NCI-H526 treated with DMSO at 0.1 percent for 48 hours (cell line): ENCODE data around the gene SH3D19.
"Not testable (repeated sequence)": the region's sequence is repeated elsewhere in the genome, so short reads cannot be mapped to it uniquely, and the experiment has no call there.

Source experiments
- DNase-seq: peaks from one replicate; lab custom pipeline; 2025; lab: John Stamatoyannopoulos, UW

SH3D19 gene

GRCh38 chr4:151150821-151151580, 174.4 kb downstream of the SH3D19 start:
- DNase-seq, result no peak

GRCh38 chr4:151148261-151148660, 177.1 kb downstream of the SH3D19 start:
- DNase-seq, result no peak

- DNase-seq, result no peak
Measured at GRCh38 chr4:151147000-151147399, 178.4 kb downstream of the SH3D19 start.

GRCh38 chr4:151144329-151145072, 180.9 kb downstream of the SH3D19 start:
- no peak for DNase-seq

GRCh38 chr4:151143811-151144210, 181.6 kb downstream of the SH3D19 start:
- DNase-seq, result no peak

GRCh38 chr4:151143162-151143561, 182.2 kb downstream of the SH3D19 start:
- DNase-seq, result no peak

GRCh38 chr4:151142758-151143157, 182.6 kb downstream of the SH3D19 start:
- no peak for DNase-seq

GRCh38 chr4:151139814-151140213, 185.6 kb downstream of the SH3D19 start:
- DNase-seq, result no peak

- DNase-seq, result not testable (repeated sequence)
Measured at GRCh38 chr4:151136048-151136447, 189.4 kb downstream of the SH3D19 start.

GRCh38 chr4:151133311-151133710, 192.1 kb downstream of the SH3D19 start:
- no peak for DNase-seq

- DNase-seq, result no peak
Measured at GRCh38 chr4:151129796-151130195, 195.6 kb downstream of the SH3D19 start.

- DNase-seq, result peak; percentile 80
Measured at GRCh38 chr4:151117371-151117962, 207.9 kb downstream of the SH3D19 start.

GRCh38 chr4:151114986-151115385, 210.4 kb downstream of the SH3D19 start:
- DNase-seq, result no peak

GRCh38 chr4:151114338-151114737, 211.1 kb downstream of the SH3D19 start:
- DNase-seq, result no peak

GRCh38 chr4:151110236-151110635, 215.2 kb downstream of the SH3D19 start:
- DNase-seq, result no peak

- no peak for DNase-seq
Measured at GRCh38 chr4:151107063-151107462, 218.3 kb downstream of the SH3D19 start.

- DNase-seq, result no peak
Measured at GRCh38 chr4:151105454-151106032, 219.9 kb downstream of the SH3D19 start.

GRCh38 chr4:151104621-151105020, 220.8 kb downstream of the SH3D19 start:
- no peak for DNase-seq

- no peak for DNase-seq
Measured at GRCh38 chr4:151103758-151104157, 221.6 kb downstream of the SH3D19 start.

- DNase-seq, result no peak
Measured at GRCh38 chr4:151100531-151100930, 224.9 kb downstream of the SH3D19 start.

- no peak for DNase-seq
Measured at GRCh38 chr4:151099976-151100417, 225.4 kb downstream of the SH3D19 start.

- peak; percentile 92 for DNase-seq
Measured at GRCh38 chr4:151099229-151099975, 226.0 kb downstream of the SH3D19 start, which contains the start of gene RPS3A. Gene RPS3A (plus strand): TSS chr4:151099628. CDS start chr4:151099653, 25 bp downstream.
